ENCODE data around the gene NDUFS4. TPM values are rescaled to one million over a fixed set of nuclear protein-coding genes. Genes with fewer than 3 reads are reported as not detected.
"Not testable (repeated sequence)": the region's sequence is repeated elsewhere in the genome, so short reads cannot be mapped to it uniquely, and the experiment has no call there.

NDUFS4 gene
- total RNA-seq, result 10 to 100 TPM; 52.2 to 69.1 TPM

- Mint-ChIP-seq H3K9me3 (ENCODE audit: low read depth) (peaks cover 3% of the 10 kb centered on the region), H3K27me3 (peaks cover 20% of the 10 kb centered on the region), H3K4me3 (peak within 1 kb of the TSS; percentile 84), H3K36me3 (ENCODE audit: low read depth) (peaks cover 8% of the 10 kb centered on the region), H3K27ac (peak within 1 kb of the TSS; percentile 92), H3K4me1 (peaks cover 25% of the 10 kb centered on the region)
- DNase-seq, result peak; percentile 92
- ATAC-seq, result peak; percentile 91
- CTCF ChIA-PET, result interaction anchor here (0.9 kb wide), 1 partner anchor 14 kb away, joined by 4 read pairs; no protein-coding TSS in a partner anchor
- POLR2A ChIA-PET, result no interaction called here
- intact Hi-C loops (cut with DNase I, micrococcal nuclease), result loop anchor here (2.0 to 5.0 kb wide), 4 partner anchors 78 to 750 kb away; partner anchors contain the start of genes ARL15 (in 1 of the 2), FST (in 1 of the 2) and MOCS2 (in 1 of the 2)
Observed at GRCh38 chr5:53560506-53561191, at the start of gene NDUFS4. Gene NDUFS4, plus strand, starts transcription at chr5:53560639. Its CDS starts 24 bp downstream, at chr5:53560663.

GRCh38 chr5:53512539-53512938 is 47.9 kb upstream of the NDUFS4 start:
- Mint-ChIP-seq H3K9me3 (ENCODE audit: low read depth) (peaks cover 7% of the 10 kb centered on the region), H3K27ac (no peak overlapping the region), H3K4me1 (no peaks in the 10 kb centered on the region), H3K27me3 (peaks cover 6% of the 10 kb centered on the region), H3K4me3 (no peak overlapping the region), H3K36me3 (ENCODE audit: low read depth) (no peaks in the 10 kb centered on the region)
- ChIA-PET CTCF (no interaction called here), POLR2A (no interaction called here)
- ATAC-seq, result no peak
- intact Hi-C loops (cut with DNase I, micrococcal nuclease), result no loop called here
- no peak for DNase-seq

DNA sequence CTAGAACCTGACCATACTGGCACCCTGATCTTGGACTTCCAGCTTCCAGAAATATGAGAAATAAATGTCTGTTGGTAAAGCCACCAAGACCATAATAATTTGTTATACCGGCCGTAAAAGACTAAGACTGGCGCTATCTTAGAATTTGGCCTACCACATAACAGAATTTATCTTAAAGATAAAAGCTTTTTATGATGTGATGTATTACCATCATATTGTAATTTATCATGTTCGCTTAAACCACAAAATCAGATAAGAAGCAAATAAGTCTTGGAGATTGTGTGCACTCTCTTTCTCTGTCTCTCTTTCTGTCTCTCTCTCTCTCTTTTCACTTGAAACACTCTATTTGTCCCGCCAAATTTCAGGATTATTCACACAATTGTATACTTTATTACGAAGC is 44.5 kb upstream of the NDUFS4 start:
- Mint-ChIP-seq H3K4me1 (no peaks in the 10 kb centered on the region), H3K9me3 (ENCODE audit: low read depth) (no peaks in the 10 kb centered on the region), H3K36me3 (ENCODE audit: low read depth) (no peaks in the 10 kb centered on the region), H3K27me3 (peaks cover 19% of the 10 kb centered on the region), H3K4me3 (no peak overlapping the region), H3K27ac (no peak overlapping the region)
- ATAC-seq (no peak), DNase-seq (no peak)
- CTCF ChIA-PET, result interaction anchor here (0.7 kb wide), 1 partner anchor 311 kb away, joined by 3 read pairs; no protein-coding TSS in a partner anchor
- intact Hi-C loops (cut with DNase I, micrococcal nuclease), result no loop called here
- POLR2A ChIA-PET, result no interaction called here

GRCh38 chr5:53520813-53521212 is 39.6 kb upstream of the NDUFS4 start:
- DNase-seq (no peak), ATAC-seq (no peak)
- H3K36me3 Mint-ChIP-seq (ENCODE audit: low read depth), result no peaks in the 10 kb centered on the region
- H3K4me3 Mint-ChIP-seq, result no peak overlapping the region
- H3K27ac Mint-ChIP-seq, result no peak overlapping the region
- peaks cover 20% of the 10 kb centered on the region for H3K27me3 Mint-ChIP-seq
- no peaks in the 10 kb centered on the region for H3K4me1 Mint-ChIP-seq
- intact Hi-C loops (cut with DNase I, micrococcal nuclease), result no loop called here
- ChIA-PET CTCF (no interaction called here), POLR2A (no interaction called here)
- H3K9me3 Mint-ChIP-seq (ENCODE audit: low read depth), result peaks cover 3% of the 10 kb centered on the region

- H3K4me1 Mint-ChIP-seq, result no peaks in the 10 kb centered on the region
- POLR2A ChIA-PET, result no interaction called here
- ATAC-seq, result no peak
- no peak for DNase-seq
- H3K4me3 Mint-ChIP-seq, result no peak overlapping the region
- CTCF ChIA-PET, result interaction anchor here (0.7 kb wide), 1 partner anchor 56 kb away, joined by 3 read pairs; no protein-coding TSS in a partner anchor
- intact Hi-C loops (cut with DNase I, micrococcal nuclease), result no loop called here
- no peak overlapping the region for H3K27ac Mint-ChIP-seq
- no peaks in the 10 kb centered on the region for H3K36me3 Mint-ChIP-seq (ENCODE audit: low read depth)
- H3K9me3 Mint-ChIP-seq (ENCODE audit: low read depth), result no peaks in the 10 kb centered on the region
- peaks cover 25% of the 10 kb centered on the region for H3K27me3 Mint-ChIP-seq
Observed at GRCh38 chr5:53537711-53538110, 22.7 kb upstream of the NDUFS4 start.

- ATAC-seq; intact Hi-C loops (cut with DNase I, micrococcal nuclease); POLR2A ChIA-PET; H3K36me3 Mint-ChIP-seq (ENCODE audit: low read depth); H3K27ac Mint-ChIP-seq; H3K4me3 Mint-ChIP-seq; H3K4me1 Mint-ChIP-seq; CTCF ChIA-PET; H3K9me3 Mint-ChIP-seq (ENCODE audit: low read depth); DNase-seq: not testable (repeated sequence)
- H3K27me3 Mint-ChIP-seq, result peaks cover 21% of the 10 kb centered on the region
Observed at GRCh38 chr5:53540739-53541138, 19.7 kb upstream of the NDUFS4 start.

DNA sequence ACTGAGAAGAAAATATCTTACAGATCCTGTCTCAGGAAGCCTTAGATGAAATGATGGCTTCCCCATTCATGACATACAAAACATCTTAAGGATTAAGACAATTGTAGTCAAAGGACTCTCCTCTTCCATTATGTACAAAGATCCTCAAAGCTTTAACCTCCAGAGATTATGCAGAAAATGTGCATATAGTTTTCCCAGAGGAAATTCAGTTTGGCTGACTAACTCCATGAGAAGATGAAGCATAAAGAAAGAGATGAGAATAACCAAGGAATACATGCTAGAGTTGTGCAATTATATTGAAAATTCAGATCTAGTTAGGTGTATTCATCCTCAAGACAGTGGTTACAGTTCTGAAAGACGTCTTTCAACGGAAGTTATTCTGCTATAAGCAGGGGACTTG is 18.6 kb upstream of the NDUFS4 start:
- POLR2A ChIA-PET, result no interaction called here
- Mint-ChIP-seq H3K4me3 (no peak overlapping the region), H3K27ac (no peak overlapping the region), H3K27me3 (peaks cover 21% of the 10 kb centered on the region), H3K4me1 (no peaks in the 10 kb centered on the region), H3K9me3 (ENCODE audit: low read depth) (no peaks in the 10 kb centered on the region), H3K36me3 (ENCODE audit: low read depth) (no peaks in the 10 kb centered on the region)
- CTCF ChIA-PET, result no interaction called here
- no peak for ATAC-seq
- intact Hi-C loops (cut with DNase I, micrococcal nuclease), result no loop called here
- no peak for DNase-seq

GRCh38 chr5:53542926-53543325 is 17.5 kb upstream of the NDUFS4 start:
- Mint-ChIP-seq H3K27me3 (peaks cover 13% of the 10 kb centered on the region), H3K4me3 (no peak overlapping the region), H3K9me3 (ENCODE audit: low read depth) (no peaks in the 10 kb centered on the region), H3K27ac (no peak overlapping the region), H3K36me3 (ENCODE audit: low read depth) (no peaks in the 10 kb centered on the region), H3K4me1 (no peaks in the 10 kb centered on the region)
- POLR2A ChIA-PET, result no interaction called here
- no peak for DNase-seq
- CTCF ChIA-PET, result interaction anchor here (0.6 kb wide), 1 partner anchor 76 kb away, joined by 5 read pairs; no protein-coding TSS in a partner anchor
- ATAC-seq, result no peak
- intact Hi-C loops (cut with DNase I, micrococcal nuclease), result no loop called here

DNA sequence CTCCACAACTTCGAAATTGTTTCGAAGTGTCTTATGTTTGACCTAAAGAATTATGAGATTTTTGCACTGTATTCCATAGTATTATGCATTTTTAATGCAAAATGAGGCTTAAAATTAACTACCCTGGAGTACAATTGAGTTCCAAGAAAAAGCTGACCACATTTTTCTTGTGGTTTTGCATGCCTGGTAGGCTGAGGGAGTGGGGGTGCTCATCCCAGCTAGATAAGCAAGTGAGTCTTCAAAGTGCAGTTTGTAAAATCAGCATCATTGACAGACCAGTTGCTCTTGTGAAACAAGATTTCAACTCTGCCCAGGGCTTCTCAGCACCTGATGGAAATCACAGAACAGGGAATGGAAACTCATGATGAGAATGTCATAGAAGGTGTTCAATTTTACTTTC is 17.0 kb upstream of the NDUFS4 start:
- H3K4me3 Mint-ChIP-seq, result no peak overlapping the region
- no peaks in the 10 kb centered on the region for H3K4me1 Mint-ChIP-seq
- peaks cover 12% of the 10 kb centered on the region for H3K27me3 Mint-ChIP-seq
- ATAC-seq, result no peak
- intact Hi-C loops (cut with DNase I, micrococcal nuclease), result no loop called here
- no peaks in the 10 kb centered on the region for H3K9me3 Mint-ChIP-seq (ENCODE audit: low read depth)
- H3K36me3 Mint-ChIP-seq (ENCODE audit: low read depth), result no peaks in the 10 kb centered on the region
- no peak for DNase-seq
- POLR2A ChIA-PET, result no interaction called here
- H3K27ac Mint-ChIP-seq, result no peak overlapping the region
- CTCF ChIA-PET, result no interaction called here

DNA sequence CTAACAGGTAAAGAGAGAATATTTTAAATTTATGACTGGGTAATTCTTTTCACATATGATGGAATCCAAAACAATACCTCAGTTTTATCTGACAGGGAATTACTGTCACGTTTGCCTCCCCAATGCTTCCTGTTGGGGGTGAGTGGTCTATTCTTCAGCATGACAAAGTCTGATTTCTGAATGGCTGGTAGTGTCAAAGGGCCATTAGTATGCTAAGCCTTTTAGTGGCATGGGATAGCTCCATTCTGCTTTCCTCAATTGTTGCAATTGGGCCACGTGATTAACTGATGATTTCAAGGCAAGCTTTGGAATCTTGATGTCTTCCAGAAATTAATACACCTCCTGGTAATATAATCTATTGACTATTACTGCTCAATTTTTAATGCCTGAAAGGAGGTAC is 14.7 kb upstream of the NDUFS4 start:
- H3K36me3 Mint-ChIP-seq (ENCODE audit: low read depth), result no peaks in the 10 kb centered on the region
- no peaks in the 10 kb centered on the region for H3K9me3 Mint-ChIP-seq (ENCODE audit: low read depth)
- no peak overlapping the region for H3K4me3 Mint-ChIP-seq
- ChIA-PET POLR2A (no interaction called here), CTCF (interaction anchor here (0.5 kb wide), 1 partner anchor 1228 kb away, joined by 4 read pairs; no protein-coding TSS in a partner anchor)
- H3K27me3 Mint-ChIP-seq, result peaks cover 10% of the 10 kb centered on the region
- H3K4me1 Mint-ChIP-seq, result no peaks in the 10 kb centered on the region
- ATAC-seq (no peak), DNase-seq (no peak)
- no peak overlapping the region for H3K27ac Mint-ChIP-seq
- intact Hi-C loops (cut with DNase I, micrococcal nuclease), result no loop called here

DNA sequence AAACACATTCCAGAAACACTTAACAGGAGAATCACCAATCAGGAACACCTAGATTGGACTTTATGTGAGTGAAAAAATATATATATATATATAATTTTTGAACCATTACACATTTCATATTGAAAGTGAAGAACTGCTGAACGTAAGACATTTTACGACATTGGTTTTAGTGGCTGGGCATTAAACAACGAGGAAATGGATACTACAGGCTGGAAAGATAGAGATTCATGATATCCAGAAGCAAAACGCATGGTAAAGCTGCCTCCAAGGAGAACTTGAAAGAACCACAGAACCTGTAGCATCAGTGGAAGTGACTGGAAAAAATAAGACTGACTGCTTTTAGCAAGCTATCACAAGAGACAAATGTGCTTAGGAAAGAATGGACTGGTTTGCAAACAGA is 13.2 kb upstream of the NDUFS4 start:
- ChIA-PET CTCF (no interaction called here), POLR2A (no interaction called here)
- no peak overlapping the region for H3K4me3 Mint-ChIP-seq
- no peak overlapping the region for H3K27ac Mint-ChIP-seq
- intact Hi-C loops (cut with DNase I, micrococcal nuclease), result no loop called here
- no peaks in the 10 kb centered on the region for H3K36me3 Mint-ChIP-seq (ENCODE audit: low read depth)
- peaks cover 4% of the 10 kb centered on the region for H3K27me3 Mint-ChIP-seq
- no peak for ATAC-seq
- no peak for DNase-seq
- H3K9me3 Mint-ChIP-seq (ENCODE audit: low read depth), result no peaks in the 10 kb centered on the region
- H3K4me1 Mint-ChIP-seq, result no peaks in the 10 kb centered on the region

GRCh38 chr5:53548501-53548900 is 11.9 kb upstream of the NDUFS4 start:
- H3K4me1 Mint-ChIP-seq; CTCF ChIA-PET; H3K4me3 Mint-ChIP-seq; H3K36me3 Mint-ChIP-seq (ENCODE audit: low read depth); H3K27ac Mint-ChIP-seq; H3K27me3 Mint-ChIP-seq; H3K9me3 Mint-ChIP-seq (ENCODE audit: low read depth); POLR2A ChIA-PET; intact Hi-C loops (cut with DNase I, micrococcal nuclease); DNase-seq; ATAC-seq: not testable (repeated sequence)
